Effector memory CD4-positive, alpha-beta T cell (primary cell): ENCODE results near the gene CHD8.
"Not testable (repeated sequence)": the region's sequence is repeated elsewhere in the genome, so short reads cannot be mapped to it uniquely, and the experiment has no call there.

Experiments used
- DNase-seq, 3 donors: peaks; one replicate each; pipeline ENCODE4 v3.0.0-alpha.2; 2020
- H3K27ac ChIP-seq: 2 replicates; pipeline ENCODE4 v1.7.0; 2013; ENCODE audit warnings: mild to moderate bottlenecking, low read length, moderate library complexity; ENCODE audit not compliant: insufficient read depth, poor library complexity, severe bottlenecking
- H3K27me3 ChIP-seq: replicated peaks from 2 replicates; pipeline ENCODE4 v1.7.0; 2013; ENCODE audit warnings: mild to moderate bottlenecking, low read length; ENCODE audit not compliant: insufficient read depth, control insufficient read depth, poor library complexity, severe bottlenecking
- H3K36me3 ChIP-seq: 2 replicates; pipeline ENCODE4 v1.7.0; 2013; ENCODE audit warnings: mild to moderate bottlenecking, low read length, moderate library complexity; ENCODE audit not compliant: control insufficient read depth, insufficient read depth
- H3K4me1 ChIP-seq: 2 replicates; pipeline ENCODE4 v1.7.0; 2013; ENCODE audit warnings: low read length, mild to moderate bottlenecking; ENCODE audit not compliant: control insufficient read depth, insufficient read depth, poor library complexity, severe bottlenecking
- H3K4me3 ChIP-seq: 2 replicates; pipeline ENCODE4 v1.7.0; 2013; ENCODE audit warnings: low read length, low read depth, mild to moderate bottlenecking; ENCODE audit not compliant: insufficient read depth, poor library complexity, severe bottlenecking
- H3K9me3 ChIP-seq: 2 replicates; pipeline ENCODE4 v1.7.0; 2013; ENCODE audit warnings: mild to moderate bottlenecking, low read length, moderate library complexity; ENCODE audit not compliant: control insufficient read depth

CHD8 gene

GRCh38 chr14:21476925-21477681, 21.2 kb upstream of the CHD8 start, which contains the start of the genes RAB2B and TOX4:
TSS of gene RAB2B (minus strand) at chr14:21476959. CDS start at chr14:21476872, 87 bp downstream.
TSS of gene TOX4 (plus strand) at chr14:21477195. CDS start at chr14:21477279, 84 bp downstream.
- H3K27me3 ChIP-seq, result no peaks in the 10 kb centered on the region
- peaks cover 9% of the 10 kb centered on the region for H3K4me1 ChIP-seq
- peak within 1 kb of the TSS; percentile 72 for H3K4me3 ChIP-seq
- H3K27ac ChIP-seq, result peak within 1 kb of the TSS; percentile 88
- peak; percentile 91 to 95 (median 95) for DNase-seq
- peaks cover 13% of the 10 kb centered on the region for H3K36me3 ChIP-seq
- H3K9me3 ChIP-seq, result no peaks in the 10 kb centered on the region

DNA sequence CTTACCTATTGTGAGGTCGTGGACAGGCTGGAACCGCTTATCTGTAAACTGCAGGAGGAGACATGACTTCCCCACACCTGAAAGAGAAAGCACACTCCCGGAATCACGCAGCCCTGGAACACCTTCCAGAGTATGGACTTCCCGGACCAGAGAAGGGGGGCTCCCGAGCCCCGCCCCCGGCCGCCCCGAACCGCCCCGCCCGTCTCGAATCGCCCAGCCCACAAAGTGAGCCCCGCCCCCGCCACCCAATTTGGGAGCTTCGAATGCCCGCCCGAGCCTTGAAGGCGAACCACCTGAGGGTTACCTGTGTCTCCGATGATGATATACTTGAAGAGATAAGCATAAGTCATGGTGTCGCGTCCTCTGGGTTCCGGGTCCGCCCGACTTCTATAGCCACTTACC, 20.6 kb upstream of the CHD8 start:
- no peaks in the 10 kb centered on the region for H3K27me3 ChIP-seq
- H3K4me1 ChIP-seq, result peaks cover 9% of the 10 kb centered on the region
- no peaks in the 10 kb centered on the region for H3K9me3 ChIP-seq
- H3K4me3 ChIP-seq, result peak overlapping the region; percentile 72
- DNase-seq, result peak in 2 of 3 donors; percentile 83
- peak overlapping the region; percentile 88 for H3K27ac ChIP-seq
- H3K36me3 ChIP-seq, result peaks cover 8% of the 10 kb centered on the region

GRCh38 chr14:21475767-21476522, 20.0 kb upstream of the CHD8 start:
- peak overlapping the region; percentile 72 for H3K4me3 ChIP-seq
- no peaks in the 10 kb centered on the region for H3K27me3 ChIP-seq
- H3K27ac ChIP-seq, result peak overlapping the region; percentile 88
- DNase-seq, result no peak
- H3K4me1 ChIP-seq, result peaks cover 9% of the 10 kb centered on the region
- H3K36me3 ChIP-seq, result peaks cover 3% of the 10 kb centered on the region
- H3K9me3 ChIP-seq, result no peaks in the 10 kb centered on the region

- H3K4me1 ChIP-seq, result no peaks in the 10 kb centered on the region
- H3K27ac ChIP-seq, result no peak overlapping the region
- no peak for DNase-seq
- H3K36me3 ChIP-seq, result peaks cover 29% of the 10 kb centered on the region
- no peaks in the 10 kb centered on the region for H3K9me3 ChIP-seq
- no peak overlapping the region for H3K4me3 ChIP-seq
- no peaks in the 10 kb centered on the region for H3K27me3 ChIP-seq
These were observed 11.7 kb upstream of the CHD8 start for GRCh38 chr14:21467616-21468015.

GRCh38 chr14:21455592-21455911, 371 bp downstream of the CHD8 start:
- Histone ChIP-seq H3K36me3 (no peaks in the 10 kb centered on the region), H3K9me3 (no peaks in the 10 kb centered on the region), H3K4me1 (peaks cover 14% of the 10 kb centered on the region), H3K27ac (peak overlapping the region; percentile 91), H3K4me3 (peak overlapping the region; percentile 91), H3K27me3 (no peaks in the 10 kb centered on the region)
- DNase-seq, result no peak

- H3K9me3 ChIP-seq, result no peaks in the 10 kb centered on the region
- no peaks in the 10 kb centered on the region for H3K36me3 ChIP-seq
- no peaks in the 10 kb centered on the region for H3K27me3 ChIP-seq
- H3K27ac ChIP-seq, result peak overlapping the region; percentile 91
- H3K4me1 ChIP-seq, result peaks cover 14% of the 10 kb centered on the region
- DNase-seq, result no peak
- H3K4me3 ChIP-seq, result peak overlapping the region; percentile 91
These were observed 929 bp downstream of the CHD8 start for GRCh38 chr14:21454843-21455544.

- H3K27me3 ChIP-seq, result no peaks in the 10 kb centered on the region
- H3K4me3 ChIP-seq, result no peak overlapping the region
- no peak overlapping the region for H3K27ac ChIP-seq
These were observed 6.1 kb downstream of the CHD8 start for GRCh38 chr14:21449899-21450216.

GRCh38 chr14:21442657-21443056, 13.3 kb downstream of the CHD8 start:
- DNase-seq, H3K4me3 ChIP-seq, H3K9me3 ChIP-seq, H3K27me3 ChIP-seq, H3K27ac ChIP-seq, H3K4me1 ChIP-seq, H3K36me3 ChIP-seq: not testable (repeated sequence)

More at GRCh38 chr14:21449899-21450216, 6.1 kb downstream of the CHD8 start:
- H3K9me3 ChIP-seq, result no peaks in the 10 kb centered on the region
- no peak for DNase-seq
- no peaks in the 10 kb centered on the region for H3K36me3 ChIP-seq
- H3K4me1 ChIP-seq, result peaks cover 7% of the 10 kb centered on the region

GRCh38 chr14:21440859-21441258, 15.1 kb downstream of the CHD8 start:
- H3K27me3 ChIP-seq, result no peaks in the 10 kb centered on the region
- H3K9me3 ChIP-seq, result no peaks in the 10 kb centered on the region
- no peak overlapping the region for H3K27ac ChIP-seq
- no peaks in the 10 kb centered on the region for H3K36me3 ChIP-seq
- peaks cover 13% of the 10 kb centered on the region for H3K4me1 ChIP-seq
- DNase-seq, result no peak
- H3K4me3 ChIP-seq, result no peak overlapping the region
